H9 (cell line): ENCODE measurements around the gene KCTD18. TPM values are rescaled to one million over a fixed set of nuclear protein-coding genes. Genes with fewer than 3 reads are reported as not detected.

Source experiments
- DNase-seq: peaks from one replicate; pipeline ENCODE4 v3.0.0-alpha.2; 2017
- H2AFZ ChIP-seq: one replicate; pipeline ENCODE4 v1.6.1; 2013; ENCODE audit warnings: mild to moderate bottlenecking, low read length, control low read depth, moderate library complexity
- H2AK5ac ChIP-seq: 2 replicates; pipeline ENCODE4 v1.6.1; 2013; ENCODE audit warnings: low read length, control low read depth, mixed read lengths; ENCODE audit not compliant: insufficient read length
- H2BK120ac ChIP-seq: one replicate; pipeline ENCODE4 v1.6.1; 2013; ENCODE audit warnings: low read depth, mild to moderate bottlenecking, low read length, control low read depth, inconsistent platforms; ENCODE audit not compliant: poor library complexity, severe bottlenecking
- H2BK12ac ChIP-seq: 2 replicates; pipeline ENCODE4 v1.6.1; 2013; ENCODE audit warnings: low read length, control low read depth, mixed read lengths, low read depth; ENCODE audit not compliant: insufficient read length
- H2BK15ac ChIP-seq: 2 replicates; pipeline ENCODE4 v1.6.1; 2013; ENCODE audit warnings: low read depth, low read length, control low read depth
- H2BK20ac ChIP-seq: one replicate; pipeline ENCODE4 v1.6.1; 2013; ENCODE audit warnings: low read depth, mild to moderate bottlenecking, low read length, control low read depth, inconsistent platforms; ENCODE audit not compliant: poor library complexity, severe bottlenecking
- H2BK5ac ChIP-seq: 2 replicates; pipeline ENCODE4 v1.6.1; 2013; ENCODE audit warnings: low read length, control low read depth, mixed read lengths; ENCODE audit not compliant: insufficient read length
- H3K14ac ChIP-seq: 2 replicates; pipeline ENCODE4 v1.6.1; 2013; ENCODE audit warnings: low read length, control low read depth; ENCODE audit not compliant: insufficient read depth
- H3K18ac ChIP-seq: 2 replicates; pipeline ENCODE4 v1.6.1; 2013; ENCODE audit warnings: low read depth, mild to moderate bottlenecking, mixed read lengths, low read length, control low read depth; ENCODE audit not compliant: insufficient read length
- H3K23ac ChIP-seq: 2 replicates; pipeline ENCODE4 v1.6.1; 2013; ENCODE audit warnings: low read length, control low read depth, mixed read lengths, low read depth; ENCODE audit not compliant: insufficient read length
- H3K23me2 ChIP-seq: 2 replicates; pipeline ENCODE4 v1.6.1; 2013; ENCODE audit warnings: low read depth, mild to moderate bottlenecking, mixed read lengths, low read length, control low read depth; ENCODE audit not compliant: insufficient read length, poor library complexity, severe bottlenecking
- H3K27ac ChIP-seq: 2 replicates; pipeline ENCODE4 v1.5.1; 2013; ENCODE audit warnings: low read length, control low read depth, mixed read lengths, low read depth; ENCODE audit not compliant: insufficient read length
- H3K27me3 ChIP-seq: 2 replicates; pipeline ENCODE4 v1.6.1; 2013; ENCODE audit warnings: low read length, control low read depth, inconsistent platforms; ENCODE audit not compliant: insufficient read depth
- H3K4ac ChIP-seq: 2 replicates; pipeline ENCODE4 v1.6.1; 2013; ENCODE audit warnings: low read depth, mild to moderate bottlenecking, control low read depth, inconsistent platforms, low read length, moderate library complexity
- H3K4me1 ChIP-seq: 2 replicates; pipeline ENCODE4 v1.6.1; 2013; ENCODE audit warnings: low read length, control low read depth, inconsistent platforms; ENCODE audit not compliant: insufficient read depth
- H3K4me2 ChIP-seq: 2 replicates; pipeline ENCODE4 v1.6.1; 2013; ENCODE audit warnings: low read length, control low read depth, mixed read lengths; ENCODE audit not compliant: insufficient read length, insufficient read depth
- H3K56ac ChIP-seq: 2 replicates; pipeline ENCODE4 v1.6.1; 2013; ENCODE audit warnings: low read depth, mild to moderate bottlenecking, mixed read lengths, low read length, control low read depth; ENCODE audit not compliant: insufficient read length
- H3K79me1 ChIP-seq: 2 replicates; pipeline ENCODE4 v1.6.1; 2013; ENCODE audit warnings: low read depth, mild to moderate bottlenecking, moderate library complexity, low read length, control low read depth, inconsistent platforms; ENCODE audit not compliant: insufficient read depth, poor library complexity, severe bottlenecking
- H3K79me2 ChIP-seq: 2 replicates; pipeline ENCODE4 v1.6.1; 2013; ENCODE audit warnings: low read length, control low read depth, inconsistent platforms; ENCODE audit not compliant: insufficient read depth
- H3K9ac ChIP-seq: 2 replicates; pipeline ENCODE4 v1.6.1; 2013; ENCODE audit warnings: low read length, control low read depth, mixed read lengths; ENCODE audit not compliant: insufficient read length; ENCODE audit errors: extremely low read depth
- H3K9me3 ChIP-seq: one replicate; pipeline ENCODE4 v1.6.1; 2013; ENCODE audit warnings: low read depth, low read length, inconsistent platforms; ENCODE audit not compliant: control insufficient read depth
- H3T11ph ChIP-seq: one replicate; pipeline ENCODE4 v1.6.1; 2013; ENCODE audit warnings: mild to moderate bottlenecking, low read length, control low read depth, inconsistent platforms
- H4K20me1 ChIP-seq: one replicate; pipeline ENCODE4 v1.6.1; 2013; ENCODE audit not compliant: control insufficient read depth, insufficient read length, insufficient read depth
- H4K5ac ChIP-seq: 2 replicates; pipeline ENCODE4 v1.6.1; 2013; ENCODE audit warnings: low read depth, mild to moderate bottlenecking, mixed read lengths, low read length, control low read depth; ENCODE audit not compliant: insufficient read length
- H4K8ac ChIP-seq: replicated peaks from 2 replicates; pipeline ENCODE4 v1.6.1; 2013; ENCODE audit warnings: low read length, control low read depth, mixed read lengths, low read depth; ENCODE audit not compliant: insufficient read length
- H4K91ac ChIP-seq: 2 replicates; pipeline ENCODE4 v1.6.1; 2013; ENCODE audit warnings: low read depth, mild to moderate bottlenecking, moderate library complexity, mixed read lengths, low read length, control low read depth; ENCODE audit not compliant: insufficient read length
- H3K27ac Mint-ChIP-seq, 3 experiments: 2 replicates in 2 of 3; 3 replicates in 1 of 3; pipeline ENCODE4 v1.8.0; 2020 to 2021; ENCODE audit warnings: mixed read lengths in 3 of 3, mild to moderate bottlenecking in 1 of 3, moderate library complexity in 1 of 3
- H3K27me3 Mint-ChIP-seq: 2 replicates; pipeline ENCODE4 v1.8.0; 2021; ENCODE audit warnings: low read depth, mild to moderate bottlenecking, moderate library complexity, mixed read lengths
- H3K36me3 Mint-ChIP-seq, 3 experiments: 2 replicates in 2 of 3; 3 replicates in 1 of 3; pipeline ENCODE4 v1.8.0; 2020 to 2021; ENCODE audit warnings: low read depth in 3 of 3, mixed read lengths in 3 of 3; ENCODE audit not compliant: insufficient read depth in 1 of 3
- H3K4me1 Mint-ChIP-seq, 2 experiments: 2 replicates each; pipeline ENCODE4 v1.8.0; 2020; ENCODE audit warnings: mixed read lengths in 2 of 2
- H3K4me3 Mint-ChIP-seq, 2 experiments: 2 replicates in 1 of 2; 3 replicates in 1 of 2; pipeline ENCODE4 v1.8.0; 2020 to 2021; ENCODE audit warnings: mild to moderate bottlenecking in 2 of 2, mixed read lengths in 2 of 2, moderate library complexity in 1 of 2
- H3K9me3 Mint-ChIP-seq, 2 experiments: 2 replicates in 1 of 2; 3 replicates in 1 of 2; pipeline ENCODE4 v1.8.0; 2020; ENCODE audit warnings: mild to moderate bottlenecking in 2 of 2, mixed read lengths in 2 of 2, moderate library complexity in 1 of 2
- CTCF ChIP-seq: fragments of 200-600 bp; sonication (generic); conservative IDR thresholded peaks from 3 replicates; pipeline ENCODE4 v1.8.0; 2021; ENCODE audit warnings: antibody characterized with exemption, mild to moderate bottlenecking
- total RNA-seq: library from RNA; stranded (reverse); gene quantifications from 2 replicates; pipeline ENCODE4 v1.2.1, GENCODE V29; 2021

The KCTD18 gene
- total RNA-seq, 1 experiment from 2014 or later = 4.9 TPM

GRCh38 chr2:200492656-200493055, 17.2 kb downstream of the KCTD18 start:
- no peaks in the 10 kb centered on the region for H3K27me3 ChIP-seq
- H4K20me1 ChIP-seq = no peaks in the 10 kb centered on the region
- Mint-ChIP-seq H3K9me3 (peaks cover 0 to 7% of the 10 kb centered on the region in 2 experiments; a peak in 2 of 5 replicates), H3K36me3 (peaks cover 8 to 31% (median 27%) of the 10 kb centered on the region in 3 experiments; a peak in 6 of 7 replicates), H3K27ac (no peak overlapping the region), H3K27me3 (no peaks in the 10 kb centered on the region), H3K4me1 (no peaks in the 10 kb centered on the region), H3K4me3 (no peak overlapping the region)
- no peaks in the 10 kb centered on the region for H3K9me3 ChIP-seq
- no peak for DNase-seq
- H2BK12ac ChIP-seq = no peak overlapping the region
- H2AK5ac ChIP-seq = no peak overlapping the region
- no peak overlapping the region for H3K14ac ChIP-seq
- H3K9ac ChIP-seq = no peak overlapping the region
- no peak overlapping the region for H3K56ac ChIP-seq
- no peak overlapping the region for H2BK15ac ChIP-seq
- H3K23me2 ChIP-seq = no peaks in the 10 kb centered on the region
- H3K4ac ChIP-seq = no peak overlapping the region
- H2BK20ac ChIP-seq = no peak overlapping the region
- no peak overlapping the region for H3K4me2 ChIP-seq
- H3T11ph ChIP-seq = no peak overlapping the region
- no peaks in the 10 kb centered on the region for H3K79me2 ChIP-seq
- H3K23ac ChIP-seq = no peak overlapping the region
- H3K4me1 ChIP-seq = no peaks in the 10 kb centered on the region
- H4K91ac ChIP-seq = no peak overlapping the region
- H2BK120ac ChIP-seq = no peak overlapping the region
- H4K5ac ChIP-seq = no peak overlapping the region
- no peak overlapping the region for H3K27ac ChIP-seq
- H3K18ac ChIP-seq = no peak overlapping the region
- no peaks in the 10 kb centered on the region for H3K79me1 ChIP-seq
- no peak overlapping the region for H2BK5ac ChIP-seq
- H2AFZ ChIP-seq = no peak overlapping the region
- no peak overlapping the region for H4K8ac ChIP-seq
- no peak for TF ChIP-seq CTCF
